GM13977 (cell line): ENCODE data around the gene ABHD17B.

Experiments used
- DNase-seq: peaks from one replicate; pipeline ENCODE4 v3.0.0; 2012; ENCODE audit warnings: low spot score
- in situ Hi-C: fragments of 300-500 bp; cut with MboI; formaldehyde crosslinking; loops from one replicate; pipeline ENCODE4 v1.12.0; 2022; ENCODE audit warnings: low sequenced_read_pairs, low pct_unique_long_range_greater_than_20kb, mixed read lengths, inconsistent platforms; ENCODE audit not compliant: unreplicated experiment
- TF ChIP-seq, protein P1 (sequence below): IDR thresholded peaks from 2 replicates; pipeline ENCODE4 v1.5.1; 2012; ENCODE audit warnings: mild to moderate bottlenecking, control low read depth; ENCODE audit not compliant: insufficient read depth; ENCODE audit errors: extremely low read depth, missing control alignments

Gene ABHD17B

DNA sequence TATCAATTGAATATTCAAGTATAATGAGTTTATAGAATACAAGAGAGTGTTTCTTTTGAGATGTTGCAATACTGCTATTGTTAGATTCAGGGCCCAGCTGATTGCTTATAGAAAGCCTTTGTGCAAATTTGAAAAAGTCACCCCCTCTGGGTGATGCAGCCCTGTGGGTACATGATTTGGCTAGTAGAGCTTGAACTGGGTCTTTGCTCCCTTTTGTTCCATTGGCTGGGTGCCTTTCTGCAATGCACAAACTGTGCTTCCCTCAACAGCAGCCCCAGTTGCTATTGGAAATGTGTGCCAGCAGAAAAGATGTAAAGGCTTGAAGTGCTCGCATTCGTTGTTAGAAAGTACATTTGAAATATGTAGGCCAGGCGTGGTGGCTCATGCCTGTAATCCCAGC is 80.8 kb downstream of the ABHD17B start:
- in situ Hi-C loops: no loop called here
- DNase-seq: no peak
- TF ChIP-seq, protein P1, sequence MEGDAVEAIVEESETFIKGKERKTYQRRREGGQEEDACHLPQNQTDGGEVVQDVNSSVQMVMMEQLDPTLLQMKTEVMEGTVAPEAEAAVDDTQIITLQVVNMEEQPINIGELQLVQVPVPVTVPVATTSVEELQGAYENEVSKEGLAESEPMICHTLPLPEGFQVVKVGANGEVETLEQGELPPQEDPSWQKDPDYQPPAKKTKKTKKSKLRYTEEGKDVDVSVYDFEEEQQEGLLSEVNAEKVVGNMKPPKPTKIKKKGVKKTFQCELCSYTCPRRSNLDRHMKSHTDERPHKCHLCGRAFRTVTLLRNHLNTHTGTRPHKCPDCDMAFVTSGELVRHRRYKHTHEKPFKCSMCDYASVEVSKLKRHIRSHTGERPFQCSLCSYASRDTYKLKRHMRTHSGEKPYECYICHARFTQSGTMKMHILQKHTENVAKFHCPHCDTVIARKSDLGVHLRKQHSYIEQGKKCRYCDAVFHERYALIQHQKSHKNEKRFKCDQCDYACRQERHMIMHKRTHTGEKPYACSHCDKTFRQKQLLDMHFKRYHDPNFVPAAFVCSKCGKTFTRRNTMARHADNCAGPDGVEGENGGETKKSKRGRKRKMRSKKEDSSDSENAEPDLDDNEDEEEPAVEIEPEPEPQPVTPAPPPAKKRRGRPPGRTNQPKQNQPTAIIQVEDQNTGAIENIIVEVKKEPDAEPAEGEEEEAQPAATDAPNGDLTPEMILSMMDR: no peak

DNA sequence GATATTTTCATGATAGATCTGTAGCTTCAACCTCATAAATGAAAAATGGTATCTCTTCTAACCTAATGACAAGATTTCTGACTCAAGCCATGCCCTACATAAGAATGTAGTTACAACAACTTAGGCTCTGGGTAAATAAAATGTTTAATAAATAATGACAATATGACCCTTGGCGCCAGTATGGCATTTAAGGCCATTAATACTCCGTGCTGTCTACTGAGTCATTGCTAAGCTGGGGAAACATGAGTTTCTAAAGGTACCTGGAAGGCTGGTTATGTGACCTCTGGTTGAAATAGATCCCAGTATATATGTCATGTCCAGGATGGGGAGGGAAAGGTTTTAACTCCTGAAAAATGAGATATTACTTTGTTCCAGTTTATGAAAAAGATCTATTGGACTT is 84.7 kb downstream of the ABHD17B start:
- in situ Hi-C loops: no loop called here
- TF ChIP-seq, protein P1: no peak
- DNase-seq: no peak

DNA sequence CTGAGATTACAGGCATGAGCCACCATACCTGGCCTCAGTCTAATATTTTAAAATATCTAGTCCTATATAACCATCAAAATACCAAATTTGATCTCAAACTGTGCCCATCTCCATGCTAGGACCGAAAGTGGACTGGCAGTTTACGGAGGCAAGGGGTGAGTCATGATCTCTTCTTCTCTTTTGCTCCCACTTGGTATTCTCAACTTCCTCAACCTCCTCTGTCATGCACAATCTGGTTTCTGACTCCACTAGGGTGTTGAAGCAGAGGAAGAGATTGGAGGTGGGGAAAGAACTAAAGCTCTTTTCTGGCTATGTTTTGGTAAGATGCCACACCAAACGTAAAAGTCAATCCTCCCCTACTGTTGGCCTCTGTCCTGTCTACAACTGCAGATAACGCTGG is 86.7 kb downstream of the ABHD17B start:
- in situ Hi-C loops: loop anchor here (25.0 kb wide), 2 partner anchors 188 to 438 kb away; no protein-coding TSS in a partner anchor
- TF ChIP-seq, protein P1: no peak
- DNase-seq: no peak

DNA sequence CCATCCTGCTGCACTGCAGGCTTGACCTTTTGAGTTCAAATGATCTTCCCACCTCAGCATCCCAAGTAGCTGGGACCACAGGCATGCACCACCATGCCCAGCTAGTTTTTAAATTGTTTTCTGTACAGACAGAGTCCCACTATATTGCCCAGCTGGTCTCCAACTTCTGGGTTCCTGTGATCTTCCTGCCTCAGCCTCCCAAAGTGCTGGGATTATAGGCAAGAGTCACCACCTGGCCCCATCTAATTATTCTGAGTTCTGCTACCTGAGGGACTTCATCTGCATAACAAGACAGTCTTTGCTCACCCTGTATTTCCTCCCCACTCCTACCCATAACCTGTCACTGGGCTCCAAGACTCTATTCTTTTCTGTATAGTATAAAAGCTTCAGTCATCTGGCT is 88.1 kb downstream of the ABHD17B start:
- TF ChIP-seq, protein P1: no peak
- in situ Hi-C loops: loop anchor here (25.0 kb wide), 2 partner anchors 189 to 439 kb away; no protein-coding TSS in a partner anchor
- DNase-seq: no peak

DNA sequence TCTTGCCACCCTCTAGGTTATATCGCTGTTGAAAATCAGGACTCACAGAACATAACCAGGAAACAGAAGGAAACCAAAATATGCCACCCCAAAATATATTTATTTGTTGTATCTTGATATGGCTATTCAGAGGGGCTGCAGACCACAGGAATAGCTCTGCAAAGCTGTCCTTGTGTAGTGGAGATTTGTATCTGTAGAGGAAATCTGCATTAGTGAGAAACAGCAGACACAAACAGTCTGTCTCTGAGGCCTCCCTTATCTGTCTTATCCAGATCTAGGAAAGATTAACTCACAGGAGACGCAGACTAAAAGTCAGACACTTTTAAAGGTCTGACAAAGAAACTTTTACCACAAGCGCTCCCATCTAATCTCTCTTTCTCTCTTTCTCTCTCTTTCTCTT is 88.5 kb downstream of the ABHD17B start:
- in situ Hi-C loops: loop anchor here (25.0 kb wide), 2 partner anchors 190 to 440 kb away; no protein-coding TSS in a partner anchor
- TF ChIP-seq, protein P1: no peak
- DNase-seq: no peak

DNA sequence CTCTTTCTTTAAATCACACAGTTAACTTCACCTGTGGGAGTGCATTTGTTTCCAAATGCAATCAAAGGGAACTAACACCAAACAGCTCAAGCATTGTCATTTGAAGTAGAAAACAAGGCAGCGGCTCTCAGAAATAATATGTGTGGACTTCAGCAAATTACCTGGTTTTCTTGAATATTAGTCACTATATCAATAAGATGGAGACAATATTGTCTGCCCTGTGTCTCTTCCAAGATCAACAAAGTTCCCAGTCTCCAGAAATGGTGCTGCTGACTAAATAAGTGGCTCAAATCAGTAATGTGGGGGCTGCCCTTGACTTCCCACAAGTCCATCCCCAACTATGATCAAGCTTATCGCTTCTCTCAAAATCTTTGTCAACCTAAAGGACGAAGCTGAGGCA is 89.6 kb downstream of the ABHD17B start:
- DNase-seq: no peak
- TF ChIP-seq, protein P1: no peak
- in situ Hi-C loops: loop anchor here (25.0 kb wide), 2 partner anchors 191 to 441 kb away; no protein-coding TSS in a partner anchor

DNA sequence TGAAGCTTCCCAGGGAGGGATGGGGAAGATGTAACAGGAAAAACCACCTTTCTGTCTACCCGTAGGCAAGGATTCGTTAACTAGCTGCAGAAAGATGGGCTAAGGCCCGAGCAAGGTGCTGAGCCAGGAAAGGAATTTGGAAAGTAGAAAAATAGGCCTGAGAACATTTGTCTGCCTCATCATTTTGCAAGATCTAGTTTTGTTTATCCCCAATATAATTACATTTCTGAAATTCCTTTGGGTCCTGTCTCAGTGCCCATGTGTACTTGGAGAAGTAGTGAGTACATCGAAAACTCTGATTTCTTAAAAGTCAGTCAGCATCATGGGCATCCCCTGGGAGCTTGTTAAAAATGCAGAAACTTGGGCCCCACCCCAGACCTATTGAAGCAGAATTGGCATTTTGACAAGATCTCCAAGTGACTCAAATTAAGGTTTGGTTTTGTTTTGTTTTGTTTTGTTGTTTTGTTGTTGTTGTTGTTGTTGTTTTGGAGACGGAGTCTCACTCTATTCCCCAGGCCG is 90.5 kb downstream of the ABHD17B start:
- TF ChIP-seq, protein P1: no peak
- in situ Hi-C loops: loop anchor here (25.0 kb wide), 2 partner anchors 192 to 442 kb away; no protein-coding TSS in a partner anchor
- DNase-seq: no peak
